ENCODE results near the gene GSAP. TPM values are rescaled to one million over a fixed set of nuclear protein-coding genes. Genes with fewer than 3 reads are reported as not detected.
A peak's percentile ranks its signal among the peaks of the same experiment; 100 is the strongest.

Gene GSAP
- total and polyA plus RNA-seq, 2 donors (not counting 1 experiment from before 2014, with no cell fraction given), result 140 to 207 TPM

GRCh38 chr7:77425101-77426051 is 9.2 kb upstream of the GSAP start:
- intact Hi-C loops (cut with micrococcal nuclease), result loop anchor here (5.0 kb wide), 1 partner anchor 33 kb away; no protein-coding TSS in a partner anchor
- no peaks in the 10 kb centered on the region for H3K79me2 ChIP-seq (ENCODE audit: control insufficient read depth, insufficient read depth, low read length)

More at GRCh38 chr7:77425101-77426051, 9.2 kb upstream of the GSAP start:
- POLR2A ChIA-PET, result interaction anchor here (0.7 to 1.2 kb wide), 2 partner anchors 9 to 106 kb away, joined by 3 to 7 read pairs; partner anchors contain the start of gene GSAP
- H3K27ac Mint-ChIP-seq, result peak overlapping the region; percentile 39
- H3K36me3 ChIP-seq (replicated peaks in 1 of 2; ENCODE audit: control extremely low read depth in 1 of 2, control insufficient read depth in 1 of 2, extremely low read depth in 1 of 2, insufficient read depth in 2 of 2, low read length in 1 of 2), result no peaks in the 10 kb centered on the region
- peak overlapping the region in 1 of 5 experiments; percentile 22 for H3K4me3 ChIP-seq (ENCODE audit: control extremely low read depth in 1 of 5, extremely low read depth in 1 of 5, insufficient read depth in 1 of 5, low read depth in 2 of 5, low read length in 4 of 5)
- H2AFZ ChIP-seq (ENCODE audit: insufficient read depth, low read depth, low read length, poor library complexity, severe bottlenecking), result peak overlapping the region; percentile 24
- H3K27me3 Mint-ChIP-seq, result no peaks in the 10 kb centered on the region
- peak overlapping the region; percentile 34 for H3K9ac ChIP-seq (ENCODE audit: low read length)
- H3K4me2 ChIP-seq (replicated peaks; ENCODE audit: low read depth, low read length, poor library complexity, severe bottlenecking), result peak overlapping the region; percentile 34
- H4K20me1 ChIP-seq (ENCODE audit: control insufficient read depth, insufficient read depth, low read length, poor library complexity, severe bottlenecking), result no peaks in the 10 kb centered on the region
- no peaks in the 10 kb centered on the region for H3K9me3 ChIP-seq (ENCODE audit: control extremely low read depth in 1 of 3, control insufficient read depth in 2 of 3, insufficient read depth in 1 of 3, low read length in 2 of 3)
- H3K27ac ChIP-seq (ENCODE audit: low read length in 2 of 2), result no peak overlapping the region
- peak overlapping the region; percentile 76 for H3K4me3 Mint-ChIP-seq
- ATAC-seq (ENCODE audit: low read depth), result no peak
- WGBS (ENCODE audit: insufficient coverage), result 93% methylated on average over 5 of the region's 10 CpGs
- no peak for DNase-seq
- H3K27me3 ChIP-seq (replicated peaks in 1 of 4; ENCODE audit: control extremely low read depth in 1 of 4, control insufficient read depth in 3 of 4, insufficient read depth in 4 of 4, low read length in 3 of 4), result no peaks in the 10 kb centered on the region
- TF ChIP-seq EZH2 (IDR thresholded peaks at IDR 0.05; ENCODE audit: borderline replicate concordance, insufficient read depth, low read depth, low read length, poor library complexity, severe bottlenecking) (no peak), CTCF (IDR thresholded peaks at IDR 0.05) (no peak)
- H3K9me3 Mint-ChIP-seq (ENCODE audit: insufficient read depth), result no peaks in the 10 kb centered on the region
- peaks cover 34% of the 10 kb centered on the region for H3K4me1 Mint-ChIP-seq
- H3K4me1 ChIP-seq (ENCODE audit: control insufficient read depth in 2 of 2, insufficient read depth in 2 of 2, low read length in 2 of 2), result peaks cover 8 to 22% of the 10 kb centered on the region in 2 donors
- CTCF ChIA-PET, result interaction anchor here (0.6 to 0.7 kb wide), 2 partner anchors 234 to 462 kb away, joined by 3 read pairs; no protein-coding TSS in a partner anchor

All from B cell (primary cell).